Measurements from ENCODE around the gene STX1A.

The STX1A gene

DNA sequence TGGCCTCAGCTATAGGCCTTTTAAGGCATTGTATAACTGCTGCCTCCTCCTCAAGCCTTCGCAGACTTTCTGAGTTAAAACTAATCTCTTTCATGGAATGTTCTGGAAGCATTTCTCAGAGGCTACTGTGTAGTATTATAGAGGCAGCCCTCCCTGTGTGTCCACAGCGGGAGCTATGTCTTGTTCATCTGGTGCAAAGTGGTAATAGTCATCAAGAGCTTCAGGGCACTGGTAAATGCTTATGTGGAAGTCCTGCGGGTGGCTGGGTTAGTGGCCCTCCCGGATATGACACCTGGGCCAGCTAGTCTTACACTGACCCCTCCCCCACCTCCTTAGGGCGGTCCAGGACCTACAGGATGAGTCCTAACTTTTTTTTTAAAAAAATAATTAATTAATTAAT, 21.3 kb upstream of the STX1A start:
- TF ChIP-seq POLR2A (IDR thresholded peaks at IDR 0.05; ENCODE audit: low read depth, low read length) = no peak
- no peak for FAIRE-seq

GRCh38 chr7:73740212-73740611, 20.7 kb upstream of the STX1A start:
- DNase-seq (ENCODE audit: insufficient read length, low spot score) (no peak), FAIRE-seq (no peak)
- no peak for TF ChIP-seq POLR2A (IDR thresholded peaks at IDR 0.05; ENCODE audit: low read depth, low read length)

More for the DNA sequence above, 21.3 kb upstream of the STX1A start:
- no peak for DNase-seq (ENCODE audit: insufficient read length, low spot score)

GRCh38 chr7:73739387-73739767, 19.9 kb upstream of the STX1A start:
- no peak for TF ChIP-seq POLR2A (IDR thresholded peaks at IDR 0.05; ENCODE audit: low read depth, low read length)
- no peak for DNase-seq (ENCODE audit: insufficient read length, low spot score)
- FAIRE-seq = no peak

GRCh38 chr7:73738612-73739386, 19.3 kb upstream of the STX1A start, which contains the start of gene ABHD11:
Gene ABHD11, minus strand, starts transcription at chr7:73738802. Its CDS starts 32 bp downstream, at chr7:73738770.
- DNase-seq (ENCODE audit: insufficient read length, low spot score) = peak; percentile 86
- FAIRE-seq = no peak
- peak; percentile 79 for TF ChIP-seq POLR2A (IDR thresholded peaks at IDR 0.05; ENCODE audit: low read depth, low read length)

DNA sequence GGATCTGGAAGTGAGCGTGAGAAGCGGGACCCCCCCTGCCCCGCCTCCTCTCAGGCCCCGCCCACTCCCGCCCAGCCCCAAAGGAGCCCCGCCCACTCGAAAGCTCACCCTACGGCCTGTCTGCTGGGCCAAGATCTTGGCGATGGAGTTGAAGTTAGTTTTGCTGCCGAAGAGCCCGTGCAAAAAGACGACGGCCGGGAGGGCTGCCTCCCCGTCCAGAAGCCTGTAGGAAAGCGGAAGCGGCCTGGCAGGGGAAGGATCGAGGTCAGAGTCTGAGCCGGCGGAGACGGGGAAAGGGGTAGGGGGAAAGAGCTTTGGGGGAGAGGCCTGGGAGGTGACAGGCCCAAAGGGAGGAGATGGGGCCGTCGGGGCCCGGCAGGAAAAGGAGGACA, 18.7 kb upstream of the STX1A start:
- FAIRE-seq = no peak
- DNase-seq (ENCODE audit: insufficient read length, low spot score) = no peak
- TF ChIP-seq POLR2A (IDR thresholded peaks at IDR 0.05; ENCODE audit: low read depth, low read length) = no peak

GRCh38 chr7:73737491-73738219, 18.2 kb upstream of the STX1A start:
- no peak for DNase-seq (ENCODE audit: insufficient read length, low spot score)
- no peak for TF ChIP-seq POLR2A (IDR thresholded peaks at IDR 0.05; ENCODE audit: low read depth, low read length)
- FAIRE-seq = no peak

GRCh38 chr7:73736885-73737284, 17.4 kb upstream of the STX1A start:
- no peak for TF ChIP-seq POLR2A (IDR thresholded peaks at IDR 0.05; ENCODE audit: low read depth, low read length)
- DNase-seq (ENCODE audit: insufficient read length, low spot score) (no peak), FAIRE-seq (no peak)

- FAIRE-seq (no peak), DNase-seq (ENCODE audit: insufficient read length, low spot score) (no peak)
- TF ChIP-seq POLR2A (IDR thresholded peaks at IDR 0.05; ENCODE audit: low read depth, low read length) = no peak
Measured at GRCh38 chr7:73735528-73735905, 16.0 kb upstream of the STX1A start.

DNA sequence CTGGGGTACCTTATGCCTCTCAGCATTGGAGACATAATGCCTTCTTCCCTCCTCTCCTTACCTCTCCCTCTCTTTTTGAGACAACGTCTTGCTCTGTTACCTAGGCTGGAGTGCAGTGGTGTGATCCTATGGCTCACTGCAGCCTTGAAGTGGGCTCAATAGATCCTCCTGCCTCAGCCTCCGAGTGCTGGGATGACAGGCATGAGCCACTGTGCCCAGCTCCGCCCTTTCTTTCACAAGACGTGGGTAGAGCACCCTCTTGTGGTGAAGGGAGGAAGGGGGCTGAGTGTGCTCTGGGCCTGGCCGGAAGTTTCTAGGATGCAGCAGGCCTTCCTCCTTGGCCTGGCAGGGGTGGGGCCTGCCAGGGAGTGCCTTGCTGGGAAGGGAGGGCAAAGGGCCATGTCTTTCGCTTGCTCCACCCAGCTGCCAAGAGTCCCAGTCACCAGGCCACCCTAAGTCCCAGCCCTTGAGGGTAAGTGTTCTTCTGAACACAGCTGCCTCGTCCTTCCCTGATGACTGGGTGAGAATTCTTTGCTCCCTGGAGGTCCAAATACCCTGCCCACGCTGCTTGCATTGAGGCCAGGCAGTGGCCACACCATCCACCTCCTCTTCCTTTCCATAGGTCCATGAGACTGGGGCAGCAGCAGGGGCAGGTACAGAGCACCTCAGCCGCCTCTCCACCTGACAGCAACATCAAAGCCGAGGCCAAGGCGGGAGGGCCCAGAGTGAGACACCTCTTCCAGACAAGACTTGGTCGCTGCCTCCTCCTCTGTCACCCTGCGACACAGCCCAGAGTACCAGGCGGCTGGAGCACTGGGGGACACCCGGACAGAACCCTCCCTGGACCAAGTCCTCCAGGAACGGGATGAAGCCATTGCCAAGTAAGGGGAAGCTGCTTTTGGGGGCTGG, 15.4 kb upstream of the STX1A start:
- DNase-seq (ENCODE audit: insufficient read length, low spot score) (peak; percentile 92), FAIRE-seq (peak; percentile 62)
- TF ChIP-seq POLR2A (IDR thresholded peaks at IDR 0.05; ENCODE audit: low read depth, low read length) = peak; percentile 35; the same call in 1 of the 2 replicates

GRCh38 chr7:73732397-73732796, 12.9 kb upstream of the STX1A start:
- DNase-seq (ENCODE audit: insufficient read length, low spot score) (no peak), FAIRE-seq (no peak)
- no peak for TF ChIP-seq POLR2A (IDR thresholded peaks at IDR 0.05; ENCODE audit: low read depth, low read length)

DNA sequence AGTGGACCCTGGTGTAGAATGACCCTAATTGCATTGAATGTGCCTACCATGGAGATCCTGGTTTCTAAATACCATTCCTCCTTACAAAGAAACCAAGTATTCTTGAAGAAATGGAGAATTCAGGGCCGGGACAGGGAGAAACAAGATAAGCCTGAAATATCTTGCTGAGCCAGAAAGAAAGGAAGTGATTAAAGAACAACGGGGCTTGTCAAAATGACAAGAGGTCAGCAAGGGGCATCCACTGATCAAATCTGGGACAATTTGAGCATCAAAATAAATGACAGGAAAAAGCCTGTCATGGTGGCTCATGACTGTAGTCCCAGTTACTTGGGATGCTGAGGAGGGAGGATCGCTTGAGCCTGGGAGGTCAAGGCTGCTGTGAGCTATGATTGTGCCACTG, 11.0 kb upstream of the STX1A start:
- DNase-seq (ENCODE audit: insufficient read length, low spot score) (no peak), FAIRE-seq (no peak)
- no peak for TF ChIP-seq POLR2A (IDR thresholded peaks at IDR 0.05; ENCODE audit: low read depth, low read length)

DNA sequence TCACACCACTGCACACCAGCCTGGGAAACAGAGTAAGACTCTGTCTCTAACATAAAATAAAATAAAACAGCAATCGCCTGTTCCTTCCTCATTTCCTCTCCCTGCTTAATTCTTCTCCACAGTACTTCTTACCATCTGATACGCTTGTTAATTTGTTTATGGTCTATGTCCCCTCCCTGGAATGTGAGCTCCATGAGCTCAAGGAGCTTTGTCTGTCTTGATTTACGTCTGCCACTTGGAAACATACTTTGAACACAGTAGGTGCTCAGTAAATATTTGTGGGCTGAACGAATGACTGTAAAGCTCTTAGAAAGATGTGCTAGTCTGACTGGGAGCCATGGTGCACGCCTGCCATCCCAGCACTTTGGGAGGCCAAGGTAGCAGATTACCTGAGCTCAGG, 9.1 kb upstream of the STX1A start:
- no peak for FAIRE-seq
- DNase-seq (ENCODE audit: insufficient read length, low spot score) = no peak
- TF ChIP-seq POLR2A (IDR thresholded peaks at IDR 0.05; ENCODE audit: low read depth, low read length) = no peak

DNA sequence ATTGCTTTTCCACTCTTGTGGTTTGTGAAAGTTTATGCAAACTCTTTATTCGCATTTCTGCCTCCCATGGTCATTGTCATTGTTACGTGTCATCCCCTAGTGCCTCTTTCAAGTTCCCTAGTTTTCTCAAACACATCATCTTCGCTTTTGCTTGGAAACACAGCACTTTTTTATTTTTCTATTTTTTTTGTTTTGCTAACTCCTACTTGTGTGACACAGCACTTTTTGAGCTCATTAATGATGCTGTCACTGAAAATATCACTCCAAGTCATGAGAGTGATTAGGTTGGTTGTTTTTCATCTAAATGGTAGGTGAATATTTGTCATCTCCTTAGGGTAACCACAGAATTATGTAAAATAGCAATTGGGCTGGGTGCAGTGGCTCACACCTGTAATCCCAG, 8.5 kb upstream of the STX1A start:
- DNase-seq (ENCODE audit: insufficient read length, low spot score) (no peak), FAIRE-seq (no peak)
- TF ChIP-seq POLR2A (IDR thresholded peaks at IDR 0.05; ENCODE audit: low read depth, low read length) = no peak

DNA sequence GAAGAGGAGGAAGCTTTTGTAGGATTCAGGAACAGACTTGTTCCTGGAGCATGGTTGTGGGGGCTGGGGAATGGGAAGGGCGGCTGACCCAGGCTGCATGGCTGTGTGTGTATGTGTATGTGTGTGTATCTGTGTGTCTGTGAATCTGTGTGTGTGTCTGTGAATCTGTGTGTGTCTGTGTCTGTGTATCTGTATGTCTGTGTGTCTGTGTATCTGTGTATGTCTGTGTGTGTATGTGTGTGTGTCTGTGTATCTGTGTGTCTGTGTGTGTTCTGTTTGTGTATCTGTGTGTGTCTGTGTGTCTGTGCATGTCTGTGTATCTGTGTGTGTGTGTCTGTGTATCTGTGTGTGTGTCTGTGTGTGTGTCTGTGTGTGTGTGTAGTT, 6.6 kb upstream of the STX1A start:
- FAIRE-seq = no peak
- DNase-seq (ENCODE audit: insufficient read length, low spot score) = no peak
- TF ChIP-seq POLR2A (IDR thresholded peaks at IDR 0.05; ENCODE audit: low read depth, low read length) = no peak
